Esophagus (tissue), 2 donors: ENCODE measurements around the gene CCR5. TPM values are rescaled to one million over a fixed set of nuclear protein-coding genes. Genes with fewer than 3 reads are reported as not detected.

Experiments
- H3K27ac ChIP-seq, 2 donors: one replicate each; pipeline ENCODE4 v1.5.1; 2013; ENCODE audit warnings: low read depth in 2 of 2, mild to moderate bottlenecking in 2 of 2, inconsistent platforms in 1 of 2, low read length in 1 of 2, moderate library complexity in 1 of 2
- H3K27me3 ChIP-seq, 2 donors: one replicate each; pipeline ENCODE4 v1.6.1; 2013; ENCODE audit warnings: low read length in 2 of 2, control low read depth in 1 of 2, mild to moderate bottlenecking in 1 of 2; ENCODE audit not compliant: insufficient read depth in 2 of 2, control insufficient read depth in 1 of 2
- H3K36me3 ChIP-seq, 2 donors: one replicate each; pipeline ENCODE4 v1.6.1; 2013; ENCODE audit warnings: low read length in 1 of 2; ENCODE audit not compliant: control insufficient read depth in 2 of 2, insufficient read depth in 2 of 2
- H3K4me1 ChIP-seq, 2 donors: one replicate each; pipeline ENCODE4 v1.6.1; 2013; ENCODE audit warnings: low read length in 1 of 2; ENCODE audit not compliant: control insufficient read depth in 2 of 2, insufficient read depth in 2 of 2
- H3K4me3 ChIP-seq, 2 donors: one replicate each; pipeline ENCODE4 v1.5.1; 2013; ENCODE audit warnings: low read length in 2 of 2, mild to moderate bottlenecking in 2 of 2, low read depth in 1 of 2, moderate library complexity in 1 of 2
- H3K9me3 ChIP-seq, 2 donors: one replicate each; pipeline ENCODE4 v1.6.1; 2013; ENCODE audit warnings: mild to moderate bottlenecking in 2 of 2, low read depth in 1 of 2, low read length in 1 of 2, moderate library complexity in 1 of 2; ENCODE audit not compliant: control insufficient read depth in 2 of 2, insufficient read depth in 1 of 2
- WGBS, 2 donors: extraction: QIAGEN DNeasy Blood & Tissue Kit; methylation state at CpG; one replicate each; pipeline ENCODE4 v1.1.7; 2013; 5-methylcytosine and 5-hydroxymethylcytosine counted together
- polyA plus RNA-seq, 2 donors: library from polyadenylated mRNA; stranded (reverse); fragments of 200-250 nt; gene quantifications; one replicate each; pipeline ENCODE4 v1.2.3, GENCODE V29; 2013
- donor health status: healthy with polysubstance abuse.
- donor health status: Bipolar disorder and iron deficiency.

The CCR5 gene
- polyA plus RNA-seq, 2 donors: 0.73 to 1.2 TPM

DNA sequence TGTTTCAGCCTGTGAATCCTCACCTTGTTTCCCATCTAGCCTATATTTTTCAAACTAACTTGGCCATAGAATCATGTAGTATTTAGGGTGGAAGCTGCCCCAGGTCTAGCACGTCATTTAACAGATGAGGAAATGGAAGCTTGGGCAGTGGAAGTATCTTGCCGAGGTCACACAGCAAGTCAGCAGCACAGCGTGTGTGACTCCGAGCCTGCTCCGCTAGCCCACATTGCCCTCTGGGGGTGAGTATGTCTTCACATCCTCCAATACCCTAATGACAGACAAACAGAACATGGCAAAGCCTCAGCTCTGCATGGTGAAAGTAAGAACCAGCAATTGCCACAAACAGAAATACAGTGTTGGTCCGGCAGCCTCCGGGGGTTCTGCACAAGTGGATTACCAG, 2.2 kb upstream of the CCR5 start:
- Histone ChIP-seq H3K4me1 (peaks cover 0 to 2% of the 10 kb centered on the region in 2 donors), H3K27ac (no peak overlapping the region), H3K36me3 (no peaks in the 10 kb centered on the region), H3K4me3 (no peak overlapping the region), H3K9me3 (no peaks in the 10 kb centered on the region), H3K27me3 (peaks cover 0 to 1% of the 10 kb centered on the region in 2 donors)
- 68 to 73% methylated on average over 7 of the region's 7 CpGs for WGBS, 2 donors

GRCh38 chr3:46369151-46369550, 1.6 kb upstream of the CCR5 start:
- no peaks in the 10 kb centered on the region for H3K9me3 ChIP-seq
- H3K4me1 ChIP-seq: peaks cover 0 to 2% of the 10 kb centered on the region in 2 donors
- no peak overlapping the region for H3K27ac ChIP-seq
- H3K27me3 ChIP-seq: peaks cover 0 to 3% of the 10 kb centered on the region in 2 donors
- H3K4me3 ChIP-seq: no peak overlapping the region
- WGBS, 2 donors: 79 to 81% methylated on average over 4 of the region's 4 CpGs
- no peaks in the 10 kb centered on the region for H3K36me3 ChIP-seq

GRCh38 chr3:46369675-46370132, 1.0 kb upstream of the CCR5 start:
- Histone ChIP-seq H3K4me1 (peaks cover 0 to 2% of the 10 kb centered on the region in 2 donors), H3K36me3 (no peaks in the 10 kb centered on the region), H3K27ac (peak overlapping the region; percentile 28 to 29), H3K4me3 (no peak overlapping the region), H3K27me3 (peaks cover 0 to 3% of the 10 kb centered on the region in 2 donors), H3K9me3 (no peaks in the 10 kb centered on the region)
- 65 to 68% methylated on average over 6 of the region's 6 CpGs for WGBS, 2 donors

DNA sequence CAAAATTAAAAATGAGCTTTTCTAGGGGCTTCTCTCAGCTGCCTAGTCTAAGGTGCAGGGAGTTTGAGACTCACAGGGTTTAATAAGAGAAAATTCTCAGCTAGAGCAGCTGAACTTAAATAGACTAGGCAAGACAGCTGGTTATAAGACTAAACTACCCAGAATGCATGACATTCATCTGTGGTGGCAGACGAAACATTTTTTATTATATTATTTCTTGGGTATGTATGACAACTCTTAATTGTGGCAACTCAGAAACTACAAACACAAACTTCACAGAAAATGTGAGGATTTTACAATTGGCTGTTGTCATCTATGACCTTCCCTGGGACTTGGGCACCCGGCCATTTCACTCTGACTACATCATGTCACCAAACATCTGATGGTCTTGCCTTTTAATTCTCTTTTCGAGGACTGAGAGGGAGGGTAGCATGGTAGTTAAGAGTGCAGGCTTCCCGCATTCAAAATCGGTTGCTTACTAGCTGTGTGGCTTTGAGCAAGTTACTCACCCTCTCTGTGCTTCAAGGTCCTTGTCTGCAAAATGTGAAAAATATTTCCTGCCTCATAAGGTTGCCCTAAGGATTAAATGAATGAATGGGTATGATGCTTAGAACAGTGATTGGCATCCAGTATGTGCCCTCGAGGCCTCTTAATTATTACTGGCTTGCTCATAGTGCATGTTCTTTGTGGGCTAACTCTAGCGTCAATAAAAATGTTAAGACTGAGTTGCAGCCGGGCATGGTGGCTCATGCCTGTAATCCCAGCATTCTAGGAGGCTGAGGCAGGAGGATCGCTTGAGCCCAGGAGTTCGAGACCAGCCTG, 984 bp downstream of the CCR5 start:
- Histone ChIP-seq H3K4me1 (peaks cover 0 to 2% of the 10 kb centered on the region in 2 donors), H3K4me3 (peak overlapping the region in 1 of 2 donors; percentile 16), H3K36me3 (no peaks in the 10 kb centered on the region), H3K9me3 (no peaks in the 10 kb centered on the region), H3K27ac (no peak overlapping the region), H3K27me3 (peaks cover 0 to 3% of the 10 kb centered on the region in 2 donors)
- WGBS, 2 donors: 60 to 64% methylated on average over 10 of the region's 10 CpGs

- peaks cover 0 to 2% of the 10 kb centered on the region in 2 donors for H3K4me1 ChIP-seq
- peaks cover 0 to 3% of the 10 kb centered on the region in 2 donors for H3K27me3 ChIP-seq
- H3K9me3 ChIP-seq: no peaks in the 10 kb centered on the region
- no peaks in the 10 kb centered on the region for H3K36me3 ChIP-seq
- H3K27ac ChIP-seq: no peak overlapping the region
- no peak overlapping the region for H3K4me3 ChIP-seq
- 75 to 85% methylated on average over 9 of the region's 9 CpGs for WGBS, 2 donors
Measured at GRCh38 chr3:46372492-46373359, 2.0 kb downstream of the CCR5 start.

GRCh38 chr3:46374755-46375154, 4.0 kb downstream of the CCR5 start:
- H3K36me3 ChIP-seq: no peaks in the 10 kb centered on the region
- WGBS, 2 donors: 82 to 86% methylated on average over 3 of the region's 3 CpGs
- peaks cover 0 to 2% of the 10 kb centered on the region in 2 donors for H3K4me1 ChIP-seq
- H3K9me3 ChIP-seq: no peaks in the 10 kb centered on the region
- H3K27ac ChIP-seq: no peak overlapping the region
- no peak overlapping the region for H3K4me3 ChIP-seq
- H3K27me3 ChIP-seq: peaks cover 0 to 3% of the 10 kb centered on the region in 2 donors

GRCh38 chr3:46375218-46375617, 4.5 kb downstream of the CCR5 start:
- Histone ChIP-seq H3K27ac (no peak overlapping the region), H3K27me3 (peaks cover 0 to 3% of the 10 kb centered on the region in 2 donors), H3K36me3 (no peaks in the 10 kb centered on the region), H3K9me3 (no peaks in the 10 kb centered on the region), H3K4me1 (peaks cover 0 to 2% of the 10 kb centered on the region in 2 donors), H3K4me3 (no peak overlapping the region)
- 70 to 72% methylated on average over 2 of the region's 2 CpGs for WGBS, 2 donors

DNA sequence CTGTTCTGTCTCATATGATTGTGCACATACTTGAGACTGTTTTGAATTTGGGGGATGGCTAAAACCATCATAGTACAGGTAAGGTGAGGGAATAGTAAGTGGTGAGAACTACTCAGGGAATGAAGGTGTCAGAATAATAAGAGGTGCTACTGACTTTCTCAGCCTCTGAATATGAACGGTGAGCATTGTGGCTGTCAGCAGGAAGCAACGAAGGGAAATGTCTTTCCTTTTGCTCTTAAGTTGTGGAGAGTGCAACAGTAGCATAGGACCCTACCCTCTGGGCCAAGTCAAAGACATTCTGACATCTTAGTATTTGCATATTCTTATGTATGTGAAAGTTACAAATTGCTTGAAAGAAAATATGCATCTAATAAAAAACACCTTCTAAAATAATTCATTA, 5.1 kb downstream of the CCR5 start:
- no peaks in the 10 kb centered on the region for H3K9me3 ChIP-seq
- H3K27ac ChIP-seq: no peak overlapping the region
- no peaks in the 10 kb centered on the region for H3K36me3 ChIP-seq
- H3K4me1 ChIP-seq: peaks cover 2 to 5% of the 10 kb centered on the region in 2 donors
- WGBS, 2 donors: 30 to 41% methylated on average over 2 of the region's 2 CpGs
- no peak overlapping the region for H3K4me3 ChIP-seq
- peaks cover 0 to 3% of the 10 kb centered on the region in 2 donors for H3K27me3 ChIP-seq

DNA sequence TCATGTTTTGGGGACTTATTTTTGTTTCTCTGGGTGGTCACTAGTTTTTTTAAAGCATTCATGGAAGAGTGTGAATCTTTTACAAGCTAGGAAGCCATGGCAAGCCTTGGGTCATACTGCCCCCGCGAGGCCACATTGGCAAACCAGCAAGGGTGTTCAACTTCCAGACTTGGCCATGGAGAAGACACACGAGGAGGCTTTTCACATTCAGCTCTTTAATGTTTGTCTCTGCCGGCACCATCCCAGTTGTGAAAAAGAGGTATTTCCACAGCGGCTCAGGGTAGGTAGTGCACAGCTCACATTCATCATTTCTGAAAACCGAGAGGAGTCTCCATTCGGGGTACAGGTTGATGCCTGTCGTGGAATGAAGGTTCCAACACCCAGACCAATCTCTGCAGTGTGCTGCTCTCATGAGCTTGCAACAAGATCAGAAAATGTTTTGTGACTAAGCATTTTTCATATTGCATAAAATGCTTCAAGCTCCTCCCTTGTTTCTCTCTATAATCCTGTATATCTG, 7.7 kb downstream of the CCR5 start:
- Histone ChIP-seq H3K4me1 (peaks cover 2% of the 10 kb centered on the region in 2 donors), H3K27me3 (peaks cover 0 to 2% of the 10 kb centered on the region in 2 donors), H3K4me3 (no peak overlapping the region), H3K36me3 (no peaks in the 10 kb centered on the region), H3K27ac (no peak overlapping the region), H3K9me3 (no peaks in the 10 kb centered on the region)
- 29 to 36% methylated on average over 8 of the region's 8 CpGs for WGBS, 2 donors
